ENCODE measurements around the gene STX17.

The STX17 gene

DNA sequence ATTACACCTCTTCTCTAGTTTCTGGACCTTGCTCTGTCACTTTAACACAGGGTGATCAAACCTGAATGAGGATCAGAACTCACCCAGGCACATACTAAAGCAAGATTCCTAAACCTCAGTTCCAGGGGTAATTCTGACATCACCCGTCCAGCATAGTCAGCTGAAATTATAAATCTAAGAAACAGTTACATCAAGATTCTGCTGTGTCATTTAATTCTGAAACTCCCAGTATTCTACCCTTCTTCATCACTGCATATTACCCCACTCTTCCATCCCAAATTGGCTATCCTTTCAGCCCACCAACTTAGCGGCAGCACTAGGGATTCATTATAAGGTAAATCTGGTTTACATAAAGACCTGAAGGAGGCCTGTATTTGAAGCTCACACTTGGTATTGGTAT is 64.0 kb downstream of the STX17 start (continued):
- TF ChIP-seq, protein P1, sequence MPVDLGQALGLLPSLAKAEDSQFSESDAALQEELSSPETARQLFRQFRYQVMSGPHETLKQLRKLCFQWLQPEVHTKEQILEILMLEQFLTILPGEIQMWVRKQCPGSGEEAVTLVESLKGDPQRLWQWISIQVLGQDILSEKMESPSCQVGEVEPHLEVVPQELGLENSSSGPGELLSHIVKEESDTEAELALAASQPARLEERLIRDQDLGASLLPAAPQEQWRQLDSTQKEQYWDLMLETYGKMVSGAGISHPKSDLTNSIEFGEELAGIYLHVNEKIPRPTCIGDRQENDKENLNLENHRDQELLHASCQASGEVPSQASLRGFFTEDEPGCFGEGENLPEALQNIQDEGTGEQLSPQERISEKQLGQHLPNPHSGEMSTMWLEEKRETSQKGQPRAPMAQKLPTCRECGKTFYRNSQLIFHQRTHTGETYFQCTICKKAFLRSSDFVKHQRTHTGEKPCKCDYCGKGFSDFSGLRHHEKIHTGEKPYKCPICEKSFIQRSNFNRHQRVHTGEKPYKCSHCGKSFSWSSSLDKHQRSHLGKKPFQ (tag by site-specific recombination; IDR thresholded peaks at IDR 0.05), result no peak
- TF ChIP-seq, protein P2, sequence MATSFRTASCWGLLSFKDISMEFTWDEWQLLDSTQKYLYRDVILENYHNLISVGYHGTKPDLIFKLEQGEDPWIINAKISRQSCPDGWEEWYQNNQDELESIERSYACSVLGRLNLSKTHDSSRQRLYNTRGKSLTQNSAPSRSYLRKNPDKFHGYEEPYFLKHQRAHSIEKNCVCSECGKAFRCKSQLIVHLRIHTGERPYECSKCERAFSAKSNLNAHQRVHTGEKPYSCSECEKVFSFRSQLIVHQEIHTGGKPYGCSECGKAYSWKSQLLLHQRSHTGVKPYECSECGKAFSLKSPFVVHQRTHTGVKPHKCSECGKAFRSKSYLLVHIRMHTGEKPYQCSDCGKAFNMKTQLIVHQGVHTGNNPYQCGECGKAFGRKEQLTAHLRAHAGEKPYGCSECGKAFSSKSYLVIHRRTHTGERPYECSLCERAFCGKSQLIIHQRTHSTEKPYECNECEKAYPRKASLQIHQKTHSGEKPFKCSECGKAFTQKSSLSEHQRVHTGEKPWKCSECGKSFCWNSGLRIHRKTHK (tag by site-specific recombination; IDR thresholded peaks at IDR 0.05), result no peak

DNA sequence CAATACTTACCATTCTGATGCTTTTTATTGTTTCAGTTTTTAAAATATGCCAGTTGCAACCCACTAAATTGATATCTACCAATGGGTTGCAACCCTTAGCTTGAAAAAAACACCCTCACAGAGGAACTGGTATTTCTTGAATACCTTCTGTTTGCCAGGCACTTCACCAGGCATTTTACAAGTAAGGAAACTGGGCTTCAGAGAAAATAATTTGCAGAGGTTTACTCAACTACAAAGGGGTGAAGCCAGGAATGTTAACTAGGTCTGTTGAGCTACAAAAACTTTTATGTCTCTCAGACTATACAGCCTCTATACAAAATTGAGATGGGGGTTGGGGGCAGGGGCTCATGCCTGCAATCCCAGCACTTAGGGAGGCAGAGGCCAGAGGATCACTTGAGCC is 65.0 kb downstream of the STX17 start:
- Histone ChIP-seq H3K4me1 (ENCODE audit: control insufficient read depth, insufficient read depth, low read length) (no peaks in the 10 kb centered on the region), H3K27ac (ENCODE audit: extremely low read depth, low read depth, low read length) (no peak overlapping the region), H3K4me3 (ENCODE audit: low read depth, low read length) (no peak overlapping the region), H3K36me3 (ENCODE audit: control insufficient read depth in 2 of 2, insufficient read depth in 1 of 2, low read length in 2 of 2) (peaks cover 0 to 36% of the 10 kb centered on the region in 2 experiments; a peak in 1 of 3 replicates), H3K9me3 (ENCODE audit: control insufficient read depth, insufficient read depth, low read depth, low read length) (no peaks in the 10 kb centered on the region)
- ChIA-PET CTCF (no interaction called here), POLR2A (no interaction called here)
- TF ChIP-seq, protein P3, sequence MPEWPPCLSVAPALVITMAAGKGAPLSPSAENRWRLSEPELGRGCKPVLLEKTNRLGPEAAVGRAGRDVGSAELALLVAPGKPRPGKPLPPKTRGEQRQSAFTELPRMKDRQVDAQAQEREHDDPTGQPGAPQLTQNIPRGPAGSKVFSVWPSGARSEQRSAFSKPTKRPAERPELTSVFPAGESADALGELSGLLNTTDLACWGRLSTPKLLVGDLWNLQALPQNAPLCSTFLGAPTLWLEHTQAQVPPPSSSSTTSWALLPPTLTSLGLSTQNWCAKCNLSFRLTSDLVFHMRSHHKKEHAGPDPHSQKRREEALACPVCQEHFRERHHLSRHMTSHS (tag by site-specific recombination; IDR thresholded peaks at IDR 0.05), result no peak
- TF ChIP-seq ZNF366 (tag by site-specific recombination; conservative IDR thresholded peaks at IDR 0.05) (no peak), YY2 (tag by site-specific recombination; IDR thresholded peaks at IDR 0.05) (no peak), YY1 (tag by site-specific recombination; IDR thresholded peaks at IDR 0.05) (no peak), ZNF394 (tag by site-specific recombination; IDR thresholded peaks at IDR 0.05; ENCODE audit: borderline replicate concordance) (no peak), ZNF157 (tag by site-specific recombination; IDR thresholded peaks at IDR 0.05) (no peak), IKZF3 (tag by site-specific recombination; IDR thresholded peaks at IDR 0.05) (no peak), ZNF768 (tag by site-specific recombination; IDR thresholded peaks at IDR 0.05) (no peak), FEZF1 (tag by site-specific recombination; IDR thresholded peaks at IDR 0.05) (no peak), MEIS1 (CRISPR knock-in tag; IDR thresholded peaks at IDR 0.05; ENCODE audit: borderline replicate concordance) (no peak), ZBTB1 (tag by site-specific recombination; IDR thresholded peaks at IDR 0.05) (no peak), ZNF426 (tag by site-specific recombination; IDR thresholded peaks at IDR 0.05) (no peak), ZNF274 (IDR thresholded peaks at IDR 0.05; ENCODE audit: low read length) (no peak), ZNF274 (tag by site-specific recombination; IDR thresholded peaks at IDR 0.05; ENCODE audit: borderline replicate concordance) (no peak), ZNF302 (tag by site-specific recombination; IDR thresholded peaks at IDR 0.05; ENCODE audit: low read depth) (no peak), ZNF791 (tag by site-specific recombination; IDR thresholded peaks at IDR 0.05) (no peak)
- TF ChIP-seq, protein P4, sequence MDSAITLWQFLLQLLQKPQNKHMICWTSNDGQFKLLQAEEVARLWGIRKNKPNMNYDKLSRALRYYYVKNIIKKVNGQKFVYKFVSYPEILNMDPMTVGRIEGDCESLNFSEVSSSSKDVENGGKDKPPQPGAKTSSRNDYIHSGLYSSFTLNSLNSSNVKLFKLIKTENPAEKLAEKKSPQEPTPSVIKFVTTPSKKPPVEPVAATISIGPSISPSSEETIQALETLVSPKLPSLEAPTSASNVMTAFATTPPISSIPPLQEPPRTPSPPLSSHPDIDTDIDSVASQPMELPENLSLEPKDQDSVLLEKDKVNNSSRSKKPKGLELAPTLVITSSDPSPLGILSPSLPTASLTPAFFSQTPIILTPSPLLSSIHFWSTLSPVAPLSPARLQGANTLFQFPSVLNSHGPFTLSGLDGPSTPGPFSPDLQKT (IDR thresholded peaks at IDR 0.05; ENCODE audit: borderline replicate concordance, low read depth, low read length), result no peak
- TF ChIP-seq, protein P5, sequence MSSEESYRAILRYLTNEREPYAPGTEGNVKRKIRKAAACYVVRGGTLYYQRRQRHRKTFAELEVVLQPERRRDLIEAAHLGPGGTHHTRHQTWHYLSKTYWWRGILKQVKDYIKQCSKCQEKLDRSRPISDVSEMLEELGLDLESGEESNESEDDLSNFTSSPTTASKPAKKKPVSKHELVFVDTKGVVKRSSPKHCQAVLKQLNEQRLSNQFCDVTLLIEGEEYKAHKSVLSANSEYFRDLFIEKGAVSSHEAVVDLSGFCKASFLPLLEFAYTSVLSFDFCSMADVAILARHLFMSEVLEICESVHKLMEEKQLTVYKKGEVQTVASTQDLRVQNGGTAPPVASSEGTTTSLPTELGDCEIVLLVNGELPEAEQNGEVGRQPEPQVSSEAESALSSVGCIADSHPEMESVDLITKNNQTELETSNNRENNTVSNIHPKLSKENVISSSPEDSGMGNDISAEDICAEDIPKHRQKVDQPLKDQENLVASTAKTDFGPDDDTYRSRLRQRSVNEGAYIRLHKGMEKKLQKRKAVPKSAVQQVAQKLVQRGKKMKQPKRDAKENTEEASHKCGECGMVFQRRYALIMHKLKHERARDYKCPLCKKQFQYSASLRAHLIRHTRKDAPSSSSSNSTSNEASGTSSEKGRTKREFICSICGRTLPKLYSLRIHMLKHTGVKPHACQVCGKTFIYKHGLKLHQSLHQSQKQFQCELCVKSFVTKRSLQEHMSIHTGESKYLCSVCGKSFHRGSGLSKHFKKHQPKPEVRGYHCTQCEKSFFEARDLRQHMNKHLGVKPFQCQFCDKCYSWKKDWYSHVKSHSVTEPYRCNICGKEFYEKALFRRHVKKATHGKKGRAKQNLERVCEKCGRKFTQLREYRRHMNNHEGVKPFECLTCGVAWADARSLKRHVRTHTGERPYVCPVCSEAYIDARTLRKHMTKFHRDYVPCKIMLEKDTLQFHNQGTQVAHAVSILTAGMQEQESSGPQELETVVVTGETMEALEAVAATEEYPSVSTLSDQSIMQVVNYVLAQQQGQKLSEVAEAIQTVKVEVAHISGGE (tag by site-specific recombination; conservative IDR thresholded peaks at IDR 0.05; ENCODE audit: low read depth), result no peak
- TF ChIP-seq, protein P6, sequence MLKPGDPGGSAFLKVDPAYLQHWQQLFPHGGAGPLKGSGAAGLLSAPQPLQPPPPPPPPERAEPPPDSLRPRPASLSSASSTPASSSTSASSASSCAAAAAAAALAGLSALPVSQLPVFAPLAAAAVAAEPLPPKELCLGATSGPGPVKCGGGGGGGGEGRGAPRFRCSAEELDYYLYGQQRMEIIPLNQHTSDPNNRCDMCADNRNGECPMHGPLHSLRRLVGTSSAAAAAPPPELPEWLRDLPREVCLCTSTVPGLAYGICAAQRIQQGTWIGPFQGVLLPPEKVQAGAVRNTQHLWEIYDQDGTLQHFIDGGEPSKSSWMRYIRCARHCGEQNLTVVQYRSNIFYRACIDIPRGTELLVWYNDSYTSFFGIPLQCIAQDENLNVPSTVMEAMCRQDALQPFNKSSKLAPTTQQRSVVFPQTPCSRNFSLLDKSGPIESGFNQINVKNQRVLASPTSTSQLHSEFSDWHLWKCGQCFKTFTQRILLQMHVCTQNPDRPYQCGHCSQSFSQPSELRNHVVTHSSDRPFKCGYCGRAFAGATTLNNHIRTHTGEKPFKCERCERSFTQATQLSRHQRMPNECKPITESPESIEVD (tag by site-specific recombination; IDR thresholded peaks at IDR 0.05), result no peak
